ENCODE data around the gene ASL.
"Not testable (repeated sequence)": the region's sequence is repeated elsewhere in the genome, so short reads cannot be mapped to it uniquely, and the experiment has no call there.

DNA sequence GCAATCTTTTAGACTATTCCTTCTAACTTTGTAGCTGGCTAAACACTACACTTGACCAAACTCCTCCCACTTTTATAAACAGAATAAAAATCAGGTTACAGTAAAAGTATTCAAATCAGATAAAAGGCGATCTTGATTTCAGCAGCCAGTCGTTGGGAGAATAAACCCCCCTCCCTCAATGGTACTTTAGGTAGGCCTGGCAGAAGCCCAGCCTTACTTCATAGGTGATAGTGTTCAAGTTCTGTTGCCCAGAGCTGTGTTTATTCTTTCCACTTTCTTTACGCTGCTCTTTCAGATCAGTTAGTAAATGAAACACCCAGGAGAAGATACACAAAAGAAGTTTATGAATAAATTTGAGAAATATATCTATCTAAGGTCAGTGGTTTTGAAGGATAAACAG lies 47.3 kb upstream of the ASL start:
- not testable (repeated sequence) for TF ChIP-seq CTCF, POLR2A (IDR thresholded peaks at IDR 0.05)
